ENCODE results near the gene RNF214.

RNF214 gene

GRCh38 chr11:117188620-117189081 lies 43.8 kb upstream of the RNF214 start (continued):
- no peak for TF ChIP-seq CSRNP3 (CRISPR knock-in tag; IDR thresholded peaks at IDR 0.05)
- TF ChIP-seq ZFP3 (CRISPR knock-in tag; IDR thresholded peaks at IDR 0.05), result no peak
- TF ChIP-seq TCF4 (CRISPR knock-in tag; IDR thresholded peaks at IDR 0.05; ENCODE audit: borderline replicate concordance), result no peak
- TF ChIP-seq BACH2 (CRISPR knock-in tag; IDR thresholded peaks at IDR 0.05; ENCODE audit: borderline replicate concordance), result no peak
- no peak for TF ChIP-seq TOX (CRISPR knock-in tag; IDR thresholded peaks at IDR 0.05; ENCODE audit: borderline replicate concordance)

GRCh38 chr11:117189191-117189940 lies 43.1 kb upstream of the RNF214 start:
- no peak for TF ChIP-seq POU6F1 (CRISPR knock-in tag; IDR thresholded peaks at IDR 0.05; ENCODE audit: borderline replicate concordance, low read depth)
- TF ChIP-seq ZFP30 (CRISPR knock-in tag; IDR thresholded peaks at IDR 0.05), result no peak
- TF ChIP-seq BACH2 (CRISPR knock-in tag; IDR thresholded peaks at IDR 0.05; ENCODE audit: borderline replicate concordance), result no peak
- no peak for TF ChIP-seq PPARA (CRISPR knock-in tag; IDR thresholded peaks at IDR 0.05; ENCODE audit: borderline replicate concordance)
- TF ChIP-seq ARNTL (CRISPR knock-in tag; IDR thresholded peaks at IDR 0.05; ENCODE audit: borderline replicate concordance, low read depth), result no peak
- no peak for TF ChIP-seq ESRRG (CRISPR knock-in tag; IDR thresholded peaks at IDR 0.05)
- TF ChIP-seq ZNF8 (CRISPR knock-in tag; IDR thresholded peaks at IDR 0.05), result no peak
- no peak for TF ChIP-seq ISL1 (CRISPR knock-in tag; IDR thresholded peaks at IDR 0.05)
- TF ChIP-seq ZNF565 (CRISPR knock-in tag; conservative IDR thresholded peaks at IDR 0.05; ENCODE audit: low read depth), result no peak
- no peak for TF ChIP-seq RARB (CRISPR knock-in tag; IDR thresholded peaks at IDR 0.05)
- no peak for TF ChIP-seq CREB5 (CRISPR knock-in tag; IDR thresholded peaks at IDR 0.05; ENCODE audit: low read depth)
- no peak for TF ChIP-seq TCF4 (CRISPR knock-in tag; IDR thresholded peaks at IDR 0.05; ENCODE audit: borderline replicate concordance)
- TF ChIP-seq SNAI2 (CRISPR knock-in tag; IDR thresholded peaks at IDR 0.05), result no peak
- no peak for TF ChIP-seq CSRNP3 (CRISPR knock-in tag; IDR thresholded peaks at IDR 0.05)
- no peak for TF ChIP-seq PATZ1 (CRISPR knock-in tag; IDR thresholded peaks at IDR 0.05; ENCODE audit: borderline replicate concordance)
- no peak for TF ChIP-seq OSR1 (CRISPR knock-in tag; IDR thresholded peaks at IDR 0.05)
- TF ChIP-seq TOX (CRISPR knock-in tag; IDR thresholded peaks at IDR 0.05; ENCODE audit: borderline replicate concordance), result no peak
- TF ChIP-seq TSHZ2 (CRISPR knock-in tag; IDR thresholded peaks at IDR 0.05), result no peak
- no peak for TF ChIP-seq ZFP3 (CRISPR knock-in tag; IDR thresholded peaks at IDR 0.05)
- no peak for TF ChIP-seq GLIS3 (CRISPR knock-in tag; IDR thresholded peaks at IDR 0.05)
- no peak for ATAC-seq

All from SK-N-SH treated with all-trans-retinoic acid at 6 μM for 48 hours (cell line).